ENCODE measurements around the gene HIVEP3. TPM values are rescaled to one million over a fixed set of nuclear protein-coding genes. Genes with fewer than 3 reads are reported as not detected.

HIVEP3 gene
- polyA plus RNA-seq, 4 donors: 0.67 to 3.8 (median 1.8) TPM

GRCh38 chr1:41638086-41639024, 280.4 kb downstream of the HIVEP3 start:
- Histone ChIP-seq H3K4me3 (ENCODE audit: low read depth in 1 of 3, low read length in 3 of 3) (no peak overlapping the region), H3K27ac (ENCODE audit: low read depth in 1 of 3, low read length in 2 of 3) (no peak overlapping the region), H3K4me1 (ENCODE audit: control insufficient read depth in 3 of 3, insufficient read depth in 2 of 3, low read depth in 1 of 3, low read length in 2 of 3) (no peaks in the 10 kb centered on the region), H3K27me3 (ENCODE audit: control insufficient read depth in 3 of 3, insufficient read depth in 3 of 3, low read length in 3 of 3) (peaks cover 0 to 4% (median 0%) of the 10 kb centered on the region in 3 donors), H3K9me3 (ENCODE audit: control insufficient read depth in 2 of 2, insufficient read depth in 1 of 2, low read depth in 1 of 2, low read length in 1 of 2) (no peaks in the 10 kb centered on the region), H3K36me3 (ENCODE audit: control insufficient read depth in 3 of 3, insufficient read depth in 2 of 3, low read depth in 1 of 3, low read length in 3 of 3) (no peaks in the 10 kb centered on the region)
- 78 to 88% (median 79%) methylated on average over 4 of the region's 4 CpGs for WGBS, 3 donors
- FAIRE-seq: no peak
- no peak for DNase-seq

- whole genome bisulfite sequencing, 3 donors: 72 to 83% (median 79%) methylated on average over 7 of the region's 7 CpGs
- FAIRE-seq: no peak
- no peaks in the 10 kb centered on the region for H3K36me3 ChIP-seq (ENCODE audit: control insufficient read depth in 3 of 3, insufficient read depth in 2 of 3, low read depth in 1 of 3, low read length in 3 of 3)
These were observed 281.4 kb downstream of the HIVEP3 start for GRCh38 chr1:41637367-41637766.

GRCh38 chr1:41633764-41634163, 285.0 kb downstream of the HIVEP3 start:
- H3K27me3 ChIP-seq (ENCODE audit: control insufficient read depth in 3 of 3, insufficient read depth in 3 of 3, low read length in 3 of 3): peaks cover 0 to 13% (median 0%) of the 10 kb centered on the region in 3 donors
- FAIRE-seq: no peak
- no peaks in the 10 kb centered on the region for H3K36me3 ChIP-seq (ENCODE audit: control insufficient read depth in 3 of 3, insufficient read depth in 2 of 3, low read depth in 1 of 3, low read length in 3 of 3)
- WGBS, 3 donors: 48 to 55% (median 54%) methylated on average over 5 of the region's 5 CpGs
- no peaks in the 10 kb centered on the region for H3K4me1 ChIP-seq (ENCODE audit: control insufficient read depth in 3 of 3, insufficient read depth in 2 of 3, low read depth in 1 of 3, low read length in 2 of 3)
- no peaks in the 10 kb centered on the region for H3K9me3 ChIP-seq (ENCODE audit: control insufficient read depth in 2 of 2, insufficient read depth in 1 of 2, low read depth in 1 of 2, low read length in 1 of 2)
- H3K4me3 ChIP-seq (ENCODE audit: low read depth in 1 of 3, low read length in 3 of 3): no peak overlapping the region
- DNase-seq: no peak
- no peak overlapping the region for H3K27ac ChIP-seq (ENCODE audit: low read depth in 1 of 3, low read length in 2 of 3)

More at GRCh38 chr1:41637367-41637766, 281.4 kb downstream of the HIVEP3 start:
- no peak overlapping the region for H3K4me3 ChIP-seq (ENCODE audit: low read depth in 1 of 3, low read length in 3 of 3)
- no peaks in the 10 kb centered on the region for H3K9me3 ChIP-seq (ENCODE audit: control insufficient read depth in 2 of 2, insufficient read depth in 1 of 2, low read depth in 1 of 2, low read length in 1 of 2)
- no peaks in the 10 kb centered on the region for H3K4me1 ChIP-seq (ENCODE audit: control insufficient read depth in 3 of 3, insufficient read depth in 2 of 3, low read depth in 1 of 3, low read length in 2 of 3)
- DNase-seq: no peak
- H3K27me3 ChIP-seq (ENCODE audit: control insufficient read depth in 3 of 3, insufficient read depth in 3 of 3, low read length in 3 of 3): peaks cover 0 to 8% (median 0%) of the 10 kb centered on the region in 3 donors
- H3K27ac ChIP-seq (ENCODE audit: low read depth in 1 of 3, low read length in 2 of 3): no peak overlapping the region

GRCh38 chr1:41632781-41633575, 285.7 kb downstream of the HIVEP3 start:
- WGBS, 3 donors: 61 to 77% (median 70%) methylated on average over 14 of the region's 14 CpGs
- H3K27me3 ChIP-seq (ENCODE audit: control insufficient read depth in 3 of 3, insufficient read depth in 3 of 3, low read length in 3 of 3): peaks cover 0 to 13% (median 0%) of the 10 kb centered on the region in 3 donors
- no peak overlapping the region for H3K4me3 ChIP-seq (ENCODE audit: low read depth in 1 of 3, low read length in 3 of 3)
- no peaks in the 10 kb centered on the region for H3K9me3 ChIP-seq (ENCODE audit: control insufficient read depth in 2 of 2, insufficient read depth in 1 of 2, low read depth in 1 of 2, low read length in 1 of 2)
- no peak overlapping the region for H3K27ac ChIP-seq (ENCODE audit: low read depth in 1 of 3, low read length in 2 of 3)
- DNase-seq: no peak
- H3K4me1 ChIP-seq (ENCODE audit: control insufficient read depth in 3 of 3, insufficient read depth in 2 of 3, low read depth in 1 of 3, low read length in 2 of 3): no peaks in the 10 kb centered on the region
- H3K36me3 ChIP-seq (ENCODE audit: control insufficient read depth in 3 of 3, insufficient read depth in 2 of 3, low read depth in 1 of 3, low read length in 3 of 3): no peaks in the 10 kb centered on the region
- FAIRE-seq: no peak

GRCh38 chr1:41631971-41632370, 286.8 kb downstream of the HIVEP3 start:
- DNase-seq (no peak), FAIRE-seq (no peak)
- Histone ChIP-seq H3K27me3 (ENCODE audit: control insufficient read depth in 3 of 3, insufficient read depth in 3 of 3, low read length in 3 of 3) (peaks cover 0 to 13% (median 0%) of the 10 kb centered on the region in 3 donors), H3K4me3 (ENCODE audit: low read depth in 1 of 3, low read length in 3 of 3) (no peak overlapping the region), H3K9me3 (ENCODE audit: control insufficient read depth in 2 of 2, insufficient read depth in 1 of 2, low read depth in 1 of 2, low read length in 1 of 2) (no peaks in the 10 kb centered on the region), H3K4me1 (ENCODE audit: control insufficient read depth in 3 of 3, insufficient read depth in 2 of 3, low read depth in 1 of 3, low read length in 2 of 3) (no peaks in the 10 kb centered on the region), H3K36me3 (ENCODE audit: control insufficient read depth in 3 of 3, insufficient read depth in 2 of 3, low read depth in 1 of 3, low read length in 3 of 3) (no peaks in the 10 kb centered on the region), H3K27ac (ENCODE audit: low read depth in 1 of 3, low read length in 2 of 3) (no peak overlapping the region)
- 67 to 75% (median 73%) methylated on average over 6 of the region's 6 CpGs for WGBS, 3 donors

GRCh38 chr1:41631154-41631553, 287.6 kb downstream of the HIVEP3 start:
- DNase-seq (no peak), FAIRE-seq (no peak)
- WGBS, 3 donors: 73 to 86% (median 81%) methylated on average over 9 of the region's 9 CpGs
- Histone ChIP-seq H3K4me1 (ENCODE audit: control insufficient read depth in 3 of 3, insufficient read depth in 2 of 3, low read depth in 1 of 3, low read length in 2 of 3) (no peaks in the 10 kb centered on the region), H3K4me3 (ENCODE audit: low read depth in 1 of 3, low read length in 3 of 3) (no peak overlapping the region), H3K27me3 (ENCODE audit: control insufficient read depth in 3 of 3, insufficient read depth in 3 of 3, low read length in 3 of 3) (peaks cover 0 to 13% (median 0%) of the 10 kb centered on the region in 3 donors), H3K27ac (ENCODE audit: low read depth in 1 of 3, low read length in 2 of 3) (no peak overlapping the region), H3K9me3 (ENCODE audit: control insufficient read depth in 2 of 2, insufficient read depth in 1 of 2, low read depth in 1 of 2, low read length in 1 of 2) (no peaks in the 10 kb centered on the region), H3K36me3 (ENCODE audit: control insufficient read depth in 3 of 3, insufficient read depth in 2 of 3, low read depth in 1 of 3, low read length in 3 of 3) (no peaks in the 10 kb centered on the region)

GRCh38 chr1:41629571-41629970, 289.2 kb downstream of the HIVEP3 start:
- Histone ChIP-seq H3K27me3 (ENCODE audit: control insufficient read depth in 3 of 3, insufficient read depth in 3 of 3, low read length in 3 of 3) (peaks cover 0 to 13% (median 0%) of the 10 kb centered on the region in 3 donors), H3K4me1 (ENCODE audit: control insufficient read depth in 3 of 3, insufficient read depth in 2 of 3, low read depth in 1 of 3, low read length in 2 of 3) (no peaks in the 10 kb centered on the region), H3K36me3 (ENCODE audit: control insufficient read depth in 3 of 3, insufficient read depth in 2 of 3, low read depth in 1 of 3, low read length in 3 of 3) (no peaks in the 10 kb centered on the region), H3K27ac (ENCODE audit: low read depth in 1 of 3, low read length in 2 of 3) (no peak overlapping the region), H3K4me3 (ENCODE audit: low read depth in 1 of 3, low read length in 3 of 3) (no peak overlapping the region), H3K9me3 (ENCODE audit: control insufficient read depth in 2 of 2, insufficient read depth in 1 of 2, low read depth in 1 of 2, low read length in 1 of 2) (no peaks in the 10 kb centered on the region)
- 86 to 87% (median 86%) methylated on average over 9 of the region's 9 CpGs for WGBS, 3 donors
- no peak for FAIRE-seq
- DNase-seq: no peak

- H3K9me3 ChIP-seq (ENCODE audit: control insufficient read depth in 2 of 2, insufficient read depth in 1 of 2, low read depth in 1 of 2, low read length in 1 of 2): no peaks in the 10 kb centered on the region
- H3K36me3 ChIP-seq (ENCODE audit: control insufficient read depth in 3 of 3, insufficient read depth in 2 of 3, low read depth in 1 of 3, low read length in 3 of 3): no peaks in the 10 kb centered on the region
- H3K27me3 ChIP-seq (ENCODE audit: control insufficient read depth in 3 of 3, insufficient read depth in 3 of 3, low read length in 3 of 3): peaks cover 0 to 13% (median 0%) of the 10 kb centered on the region in 3 donors
- H3K4me3 ChIP-seq (ENCODE audit: low read depth in 1 of 3, low read length in 3 of 3): no peak overlapping the region
- no peak overlapping the region for H3K27ac ChIP-seq (ENCODE audit: low read depth in 1 of 3, low read length in 2 of 3)
- FAIRE-seq: no peak
- DNase-seq: no peak
- H3K4me1 ChIP-seq (ENCODE audit: control insufficient read depth in 3 of 3, insufficient read depth in 2 of 3, low read depth in 1 of 3, low read length in 2 of 3): no peaks in the 10 kb centered on the region
- WGBS, 3 donors: 88 to 94% (median 91%) methylated on average over 3 of the region's 3 CpGs
These were observed 289.6 kb downstream of the HIVEP3 start for GRCh38 chr1:41629141-41629540.

All from small intestine (tissue), 7 donors.